Esophagus mucosa (tissue), 1 donor: ENCODE data around the gene AGBL2. TPM values are rescaled to one million over a fixed set of nuclear protein-coding genes. Genes with fewer than 3 reads are reported as not detected.
A peak's percentile ranks its signal among the peaks of the same experiment; 100 is the strongest.
"Not testable (repeated sequence)": the region's sequence is repeated elsewhere in the genome, so short reads cannot be mapped to it uniquely, and the experiment has no call there.

Experiments
- ATAC-seq: fragments of 200-7000 bp; cut with Tn5 transposase; one replicate; pipeline ENCODE4 v1.9.1; 2020
- total RNA-seq: library from RNA; stranded (reverse); gene quantifications from one replicate; pipeline ENCODE4 v1.2.4, GENCODE V29; 2023
- donor health status: DM: yes; HTN: yes; CAD: no.

The AGBL2 gene
- total RNA-seq, 1 donor from 2014 or later, result 1.1 TPM

DNA sequence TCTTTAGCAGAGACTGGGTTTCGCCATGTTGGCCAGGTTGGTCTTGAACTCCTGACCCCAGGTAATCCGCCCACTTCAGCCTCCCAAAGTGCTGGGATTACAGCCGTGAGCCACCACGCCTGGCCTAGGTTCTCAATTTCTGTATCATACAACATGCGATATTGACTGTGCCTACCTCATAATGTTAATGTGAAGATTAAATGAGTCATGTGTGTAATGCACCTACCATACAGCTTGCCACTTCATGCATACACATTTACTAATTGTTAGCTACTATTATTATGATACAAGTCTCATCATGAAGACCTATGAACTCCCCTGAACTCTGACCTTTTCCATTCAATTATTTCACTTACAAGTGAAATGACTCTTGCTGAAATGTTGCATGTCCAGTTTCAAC, 25.7 kb downstream of the AGBL2 start:
- ATAC-seq, result peak; percentile 85

DNA sequence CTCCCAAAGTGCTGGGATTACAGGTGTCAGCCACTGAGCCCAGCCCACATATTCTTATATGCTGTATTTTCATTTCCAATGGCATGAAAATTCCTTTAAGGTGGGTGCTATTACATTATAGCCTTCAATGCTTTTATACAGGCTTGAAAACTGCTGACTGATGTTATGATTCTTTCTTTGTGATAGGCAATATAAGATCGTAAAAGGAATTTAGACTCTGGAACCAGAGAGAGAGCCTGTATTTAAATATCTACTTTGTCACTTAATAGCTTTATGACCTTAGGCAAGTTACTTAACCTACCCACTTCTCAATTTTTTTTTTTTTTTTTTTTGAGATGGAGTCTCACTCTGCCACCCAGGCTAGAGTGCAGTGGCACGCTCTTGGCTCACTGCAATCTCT, 26.2 kb downstream of the AGBL2 start:
- no peak for ATAC-seq

GRCh38 chr11:47688111-47688510, 27.1 kb downstream of the AGBL2 start:
- ATAC-seq, result no peak

GRCh38 chr11:47686704-47687103, 28.5 kb downstream of the AGBL2 start:
- not testable (repeated sequence) for ATAC-seq

DNA sequence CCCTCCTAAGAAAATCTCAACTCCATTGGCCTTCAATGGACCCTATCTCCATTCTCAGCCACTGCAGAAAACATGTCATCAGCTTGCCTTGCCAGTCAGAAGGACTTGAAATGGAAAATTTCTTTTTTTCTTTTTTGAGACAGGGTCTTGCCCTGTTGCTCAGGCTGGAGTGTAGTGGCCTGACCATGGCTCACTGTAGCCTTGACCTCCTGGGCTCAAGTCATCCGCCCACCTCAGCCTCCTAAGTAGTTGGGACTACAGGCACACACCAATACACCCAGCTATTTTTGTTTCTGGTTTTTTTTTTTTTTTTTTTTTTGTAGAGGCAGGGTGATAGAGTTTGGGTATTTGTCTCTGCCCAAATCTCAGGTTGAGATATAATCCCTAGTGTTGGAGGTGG, 29.0 kb downstream of the AGBL2 start:
- ATAC-seq, result no peak

DNA sequence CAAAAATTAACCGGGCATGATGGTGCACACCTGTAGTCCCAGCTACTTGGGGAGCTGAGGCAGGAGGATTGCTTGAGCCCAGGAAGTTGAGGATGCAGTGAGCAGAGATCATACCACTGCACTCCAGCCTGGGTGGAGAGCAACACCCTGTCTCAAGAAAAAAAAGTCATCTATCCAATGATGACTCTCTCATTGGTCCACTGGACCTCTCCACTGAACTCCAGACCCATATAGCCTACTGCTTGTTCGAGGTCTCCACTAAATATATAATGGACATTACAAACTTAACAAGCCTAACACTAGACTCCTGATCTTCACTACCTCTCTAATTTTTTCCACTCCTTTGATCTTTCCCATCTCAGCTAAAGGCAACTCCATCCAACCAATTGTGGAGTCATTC, 39.3 kb downstream of the AGBL2 start:
- no peak for ATAC-seq

GRCh38 chr11:47672283-47672730, 42.9 kb downstream of the AGBL2 start:
- no peak for ATAC-seq

GRCh38 chr11:47669856-47670255, 45.3 kb downstream of the AGBL2 start:
- ATAC-seq, result no peak

DNA sequence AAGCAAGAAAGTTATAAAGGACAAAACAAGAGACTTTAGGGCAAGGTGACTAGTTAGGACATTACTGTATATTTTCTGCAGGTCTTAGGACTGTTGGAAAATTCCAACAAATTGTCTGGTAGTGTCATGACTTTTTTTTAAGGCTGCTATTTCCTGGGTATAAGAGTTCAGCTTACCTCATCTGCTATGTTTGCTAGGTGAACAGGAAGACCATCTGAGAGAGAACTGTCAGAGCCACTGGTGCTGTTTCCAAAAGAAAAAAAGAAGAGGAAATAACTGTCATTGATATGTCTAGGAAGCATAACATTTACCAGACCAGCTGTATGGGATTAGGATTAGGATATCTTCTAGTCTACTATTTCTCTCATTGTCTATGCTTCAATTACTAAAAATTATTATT, 46.5 kb downstream of the AGBL2 start:
- ATAC-seq, result no peak

GRCh38 chr11:47667555-47667954, 47.6 kb downstream of the AGBL2 start:
- no peak for ATAC-seq

DNA sequence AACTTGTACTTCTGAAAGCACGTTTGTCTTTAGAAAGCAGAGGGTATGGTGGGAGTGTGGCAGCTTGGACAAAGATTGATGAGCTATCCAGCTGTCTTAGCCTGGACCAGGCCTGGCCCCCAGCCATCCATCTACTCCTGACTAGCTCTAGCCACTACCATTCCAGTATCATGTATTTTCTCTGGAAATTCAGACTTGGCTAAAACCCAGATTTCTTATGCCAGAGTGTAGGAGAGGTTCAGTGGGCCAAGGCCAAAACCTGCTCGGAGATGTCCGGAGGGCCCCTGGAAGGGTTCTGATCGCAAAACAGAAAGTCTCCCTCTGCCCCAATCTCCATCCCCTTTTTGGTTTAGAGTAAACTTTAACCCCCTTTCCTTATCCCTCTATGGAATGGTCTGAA, 48.0 kb downstream of the AGBL2 start:
- ATAC-seq, result no peak

DNA sequence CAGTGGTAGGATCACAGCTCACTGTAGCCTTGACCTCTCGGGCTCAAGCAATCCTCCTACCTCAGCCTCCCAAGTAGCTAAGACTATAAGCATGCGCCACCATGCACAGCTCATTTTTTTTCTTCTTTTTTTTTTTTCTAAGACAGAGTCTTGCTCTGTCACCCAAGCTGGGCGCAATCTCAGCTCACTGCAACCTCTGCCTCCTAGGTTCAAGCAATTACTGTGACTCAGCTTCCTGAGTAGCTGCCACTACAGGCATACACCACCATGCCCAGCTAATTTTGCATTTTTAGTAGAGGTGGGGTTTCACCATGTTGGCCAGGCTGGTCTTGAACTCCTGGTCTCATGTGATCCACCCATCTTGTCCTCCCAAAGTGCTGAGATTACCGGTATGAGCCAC, 50.2 kb downstream of the AGBL2 start:
- not testable (repeated sequence) for ATAC-seq

- ATAC-seq, result no peak
Measured at GRCh38 chr11:47661245-47661644, 53.9 kb downstream of the AGBL2 start.

GRCh38 chr11:47659276-47659675, 55.9 kb downstream of the AGBL2 start:
- ATAC-seq, result no peak

GRCh38 chr11:47656260-47656885, 58.8 kb downstream of the AGBL2 start:
- ATAC-seq, result no peak

DNA sequence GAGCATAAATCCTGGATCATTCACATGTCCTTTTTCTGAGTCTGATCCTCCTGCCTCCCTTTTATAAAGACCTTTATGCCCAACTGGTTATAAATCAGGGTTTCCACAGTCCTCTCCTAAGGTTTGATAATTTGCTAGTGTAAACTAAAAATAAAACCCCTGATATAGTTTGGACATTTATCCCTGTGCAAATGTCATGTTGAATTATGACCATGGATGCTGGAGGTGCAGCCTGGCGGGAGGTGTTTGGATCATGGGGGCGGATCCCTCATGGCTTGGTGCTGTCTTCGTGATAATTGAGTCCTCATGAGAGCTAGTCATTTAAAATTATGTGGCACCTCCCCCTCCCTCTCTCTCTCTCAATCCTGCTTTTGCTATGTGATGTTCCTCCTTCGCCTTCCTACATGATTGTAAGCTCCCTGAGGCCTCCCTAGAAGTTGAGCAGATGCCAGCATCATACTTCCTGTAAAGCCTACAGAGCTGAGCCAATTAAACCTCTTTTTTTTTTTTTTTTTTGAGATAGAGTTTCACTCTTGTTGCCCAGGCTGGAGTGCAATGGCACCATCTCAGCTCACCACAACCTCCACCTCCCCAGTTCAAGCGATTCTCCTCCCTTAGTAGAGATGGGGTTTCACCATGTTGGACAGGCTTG, 63.2 kb downstream of the AGBL2 start:
- ATAC-seq, result no peak

DNA sequence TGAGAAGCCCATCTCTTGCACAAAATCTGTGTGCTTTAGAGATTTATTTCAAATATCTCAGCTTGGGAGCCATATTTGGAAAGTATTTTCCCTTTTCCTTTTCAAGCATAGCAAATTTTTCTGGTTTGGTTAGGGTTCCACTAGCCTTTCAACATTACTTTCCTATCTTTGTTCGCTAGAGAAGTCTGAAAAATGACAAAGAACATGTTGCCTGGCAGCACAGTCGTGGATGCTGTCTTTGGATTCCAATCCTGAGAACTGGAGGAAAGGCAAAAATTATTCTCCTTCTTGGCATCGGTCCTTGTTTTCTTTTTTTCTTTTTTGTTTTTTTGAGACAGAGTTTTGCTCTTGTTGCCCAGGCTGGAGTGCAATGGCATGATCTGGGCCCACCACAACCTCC, 65.9 kb downstream of the AGBL2 start:
- ATAC-seq, result no peak

DNA sequence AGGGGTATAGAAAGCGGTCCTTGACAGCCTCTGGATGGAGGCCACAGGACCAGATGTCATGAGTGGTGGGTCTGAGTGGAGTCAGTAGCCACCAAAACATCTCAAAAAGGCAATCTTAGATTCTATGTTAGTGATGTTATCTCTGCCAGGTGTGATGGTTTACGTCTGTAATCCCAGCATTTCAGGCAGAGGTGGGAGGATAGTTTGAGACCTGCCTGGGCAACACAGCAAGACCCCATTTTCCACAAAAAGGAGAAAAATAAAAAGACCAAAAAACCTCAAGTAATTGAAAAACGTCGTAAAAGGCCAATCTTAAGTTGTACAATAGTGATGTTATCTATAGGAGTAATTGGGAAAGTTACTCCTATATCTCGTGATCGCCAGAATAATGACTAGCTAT, 69.2 kb downstream of the AGBL2 start:
- ATAC-seq, result no peak

DNA sequence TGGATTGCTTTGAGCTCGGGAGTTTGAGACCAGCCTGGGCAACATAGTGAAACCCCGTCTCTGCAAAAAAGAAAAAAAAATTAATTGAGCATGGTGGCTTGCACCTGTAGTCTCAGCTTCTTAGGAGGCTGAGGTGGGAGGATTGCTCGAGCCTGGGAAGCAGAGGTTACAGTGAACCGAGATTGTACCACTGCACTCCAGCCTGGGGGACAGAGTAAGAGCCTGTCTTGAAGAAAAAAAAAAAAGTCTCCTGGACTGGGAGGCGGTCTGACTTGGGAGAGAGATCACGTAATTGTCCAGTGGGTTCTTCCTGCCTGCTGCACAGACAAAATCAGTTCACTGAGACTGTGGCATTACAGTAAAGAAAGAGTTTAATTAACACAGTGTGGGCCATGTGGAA, 69.7 kb downstream of the AGBL2 start:
- ATAC-seq, result no peak

- peak; percentile 99 for ATAC-seq
Measured at GRCh38 chr11:47642099-47642855, 72.9 kb downstream of the AGBL2 start, which contains the start of gene MTCH2. Gene MTCH2, minus strand, starts transcription at chr11:47642559. Its CDS starts 94 bp downstream, at chr11:47642465.

DNA sequence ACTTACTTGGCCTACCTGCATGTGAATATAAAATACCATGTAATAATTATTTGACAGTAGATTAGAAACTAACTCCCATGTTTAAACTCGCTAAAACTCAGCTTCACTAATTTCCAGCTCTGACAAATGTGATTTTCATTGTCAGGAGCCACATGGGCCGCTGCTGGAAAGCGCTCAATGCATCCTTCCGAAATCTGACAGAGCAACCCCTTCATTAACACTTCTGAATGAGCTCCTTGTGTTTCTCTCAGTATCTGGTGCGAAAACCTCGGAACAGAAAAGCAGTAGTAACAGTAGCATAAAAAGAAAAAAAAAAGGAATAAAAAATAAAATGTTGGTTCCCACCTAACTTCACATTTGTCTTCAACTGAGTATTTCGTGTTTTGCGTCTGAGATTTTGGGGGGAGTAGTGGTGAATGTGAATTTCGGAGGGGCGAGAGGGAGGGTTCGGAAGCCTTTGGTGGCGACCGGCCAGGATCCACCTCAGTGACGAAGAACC, 73.5 kb downstream of the AGBL2 start:
- ATAC-seq, result no peak

DNA sequence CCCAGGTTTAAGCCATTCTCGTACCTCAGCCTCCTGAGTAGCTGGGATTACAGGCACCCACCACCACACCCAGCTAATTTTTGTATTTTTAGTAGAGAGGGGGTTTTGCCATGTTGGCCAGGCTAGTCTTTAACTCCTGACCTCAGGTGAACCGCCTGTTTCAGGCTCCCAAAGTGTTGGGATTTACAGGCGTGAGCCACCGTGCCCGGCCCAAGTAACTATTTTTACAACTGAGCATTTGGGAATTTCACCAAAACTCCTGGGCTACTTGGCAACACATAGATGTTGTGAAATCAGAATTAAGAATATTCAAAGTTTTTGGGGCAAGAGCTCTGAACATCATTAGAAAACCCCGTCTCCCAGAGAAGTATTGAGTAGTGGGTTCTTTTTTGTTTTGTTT, 74.7 kb downstream of the AGBL2 start:
- ATAC-seq, result not testable (repeated sequence)

GRCh38 chr11:47636331-47636730, 78.8 kb downstream of the AGBL2 start:
- ATAC-seq, result not testable (repeated sequence)

GRCh38 chr11:47631473-47631872, 83.7 kb downstream of the AGBL2 start:
- ATAC-seq, result no peak
